Embryonic facial prominence (tissue), 1 donor: ENCODE results near the gene REV1.
"Not testable (repeated sequence)": the region's sequence is repeated elsewhere in the genome, so short reads cannot be mapped to it uniquely, and the experiment has no call there.

ENCODE experiments used
- DNase-seq: peaks from one replicate; pipeline ENCODE4 v3.0.0-alpha.2; 2016; ENCODE audit errors: extremely low spot score

The REV1 gene

DNA sequence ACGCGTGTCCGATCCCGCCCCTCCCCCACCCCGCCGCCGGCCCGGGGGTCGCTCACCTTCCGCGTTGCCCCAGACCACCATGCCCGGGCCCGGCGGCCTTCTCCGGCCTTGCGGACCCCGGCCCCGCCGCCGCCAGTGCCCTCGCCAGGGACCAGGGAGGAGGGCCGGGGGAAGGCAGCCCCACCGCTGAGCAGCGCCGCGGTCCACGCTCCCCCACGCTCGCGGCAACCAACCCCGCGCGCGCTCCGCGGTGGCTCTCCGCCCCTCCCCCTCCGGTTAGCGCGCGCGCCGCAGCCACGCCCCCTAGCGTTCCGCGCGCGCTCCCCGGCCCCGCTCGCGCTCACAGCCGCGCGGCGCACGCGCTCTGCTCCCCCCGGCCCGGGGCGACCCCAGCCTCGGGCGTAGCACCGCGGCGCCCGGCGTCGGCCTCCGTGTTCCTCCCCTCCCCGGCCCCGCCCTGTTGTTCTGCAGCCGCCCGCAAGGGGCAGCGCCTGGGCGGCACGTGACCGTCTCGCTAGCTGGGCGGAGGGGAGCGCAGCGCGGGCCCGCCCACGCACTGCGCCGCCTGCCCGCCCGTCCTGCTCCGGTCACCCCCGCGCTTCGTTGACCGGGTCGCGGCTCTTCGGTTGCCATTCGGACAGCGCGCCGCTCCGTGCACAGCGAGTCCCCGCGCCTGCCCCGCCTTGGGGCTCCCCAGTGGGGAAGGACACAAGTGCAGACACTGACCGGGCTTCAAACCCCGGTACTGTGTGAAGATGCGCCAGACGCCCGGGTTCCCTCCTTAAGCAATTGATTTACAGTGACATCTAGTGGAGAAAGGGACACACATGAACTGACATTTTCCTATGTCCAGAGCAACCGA, at the start of gene REV1:
Gene REV1, minus strand, starts transcription at position 257 of the 862 bp plus-strand sequence. CDS start 25,042 bp downstream, outside the sequence.
- peak; percentile 90 for DNase-seq

DNA sequence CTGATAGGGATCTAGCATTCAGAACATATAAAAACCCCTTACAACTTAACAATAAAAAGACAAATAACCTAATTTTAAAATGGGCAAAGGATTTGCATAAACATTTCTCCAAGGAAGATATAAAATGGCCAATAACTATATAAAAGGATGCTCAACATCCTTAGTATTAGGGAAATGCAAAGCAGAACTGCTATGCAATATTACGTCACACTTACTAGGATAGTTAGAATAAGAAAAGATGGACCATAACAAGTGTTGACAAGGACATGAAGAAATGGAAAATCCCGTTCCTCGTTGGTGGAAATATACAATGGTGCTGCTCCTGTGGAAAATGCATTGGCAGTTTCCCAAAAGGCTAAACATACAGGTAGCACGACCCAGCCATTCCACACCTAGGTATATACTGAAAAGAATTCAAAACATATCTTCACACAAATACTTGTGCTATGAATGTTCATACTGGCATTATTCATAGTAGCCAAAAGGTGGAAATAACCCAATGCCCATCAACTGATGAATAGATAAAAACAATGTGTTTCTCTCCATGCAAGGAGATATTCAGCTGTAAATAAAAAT, 48.2 kb upstream of the REV1 start:
- DNase-seq, result no peak

DNA sequence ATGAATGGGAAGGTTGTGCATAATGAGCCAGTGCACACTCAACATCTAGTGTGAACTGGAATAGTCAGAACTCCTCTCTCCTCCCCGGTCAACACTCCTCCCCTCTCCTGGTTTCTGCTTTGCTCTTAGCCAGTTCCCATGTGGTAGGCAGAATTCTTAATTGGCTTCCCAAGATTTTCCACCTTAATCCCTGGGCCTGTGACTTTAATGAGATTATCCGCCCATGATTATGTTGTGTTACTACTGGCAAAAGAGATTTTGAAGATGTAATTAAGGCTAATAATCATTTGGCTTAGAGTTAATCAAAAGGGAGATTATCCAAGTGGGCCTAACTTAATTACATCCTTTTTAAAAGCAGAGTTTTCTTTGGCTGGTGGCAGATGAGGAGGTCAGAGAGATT, 34.2 kb upstream of the REV1 start:
- DNase-seq, result no peak

DNA sequence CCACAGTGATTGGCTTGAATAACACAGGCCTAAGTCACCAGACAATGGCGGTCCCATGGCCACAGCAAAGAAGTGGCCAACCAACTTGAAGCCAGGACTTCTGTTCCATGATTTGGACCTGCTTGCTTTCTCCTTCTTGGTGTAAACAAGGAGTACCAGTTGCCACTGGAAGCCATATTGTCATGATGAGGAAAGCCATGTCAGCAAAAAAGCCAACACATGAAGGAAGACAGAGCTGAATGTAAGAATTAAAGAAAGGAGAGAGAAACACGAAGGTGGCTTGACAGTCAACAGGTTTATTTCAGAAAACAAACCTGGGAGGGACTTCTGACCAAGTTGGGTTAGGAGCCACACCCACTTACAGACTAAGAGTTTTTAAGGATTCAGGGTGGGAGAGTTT, 32.3 kb upstream of the REV1 start:
- DNase-seq, result no peak

GRCh38 chr2:99520813-99521212, 31.0 kb upstream of the REV1 start:
- DNase-seq, result no peak

- DNase-seq, result no peak
Observed at GRCh38 chr2:99520195-99520594, 30.4 kb upstream of the REV1 start.

GRCh38 chr2:99514357-99514756, 24.5 kb upstream of the REV1 start:
- no peak for DNase-seq

DNA sequence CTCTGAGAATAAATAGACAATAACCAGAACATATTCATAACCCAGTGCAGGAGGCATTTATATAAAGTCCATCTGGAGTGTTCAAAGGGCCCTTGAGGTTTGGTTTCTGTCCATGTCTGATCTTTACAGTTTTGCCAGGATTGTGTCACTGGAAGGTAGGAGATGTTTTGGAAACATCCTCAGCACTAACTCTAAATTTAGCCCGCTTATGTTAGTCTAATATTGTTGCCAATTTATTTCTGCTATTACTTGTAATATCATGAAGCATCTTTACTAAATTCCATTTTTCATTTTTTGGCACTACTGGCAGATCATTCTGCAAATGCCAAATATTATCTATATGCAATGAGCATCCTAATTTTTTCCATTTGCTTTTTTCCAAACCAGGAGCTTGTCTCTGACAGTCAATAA, 22.4 kb upstream of the REV1 start:
- no peak for DNase-seq

- no peak for DNase-seq
Observed at GRCh38 chr2:99509387-99509786, 19.6 kb upstream of the REV1 start.

- DNase-seq, result no peak
Observed at GRCh38 chr2:99507937-99508818, 18.4 kb upstream of the REV1 start.

- DNase-seq, result no peak
Observed at GRCh38 chr2:99504844-99505584, 15.2 kb upstream of the REV1 start.

GRCh38 chr2:99503662-99504416, 14.0 kb upstream of the REV1 start:
- not testable (repeated sequence) for DNase-seq

DNA sequence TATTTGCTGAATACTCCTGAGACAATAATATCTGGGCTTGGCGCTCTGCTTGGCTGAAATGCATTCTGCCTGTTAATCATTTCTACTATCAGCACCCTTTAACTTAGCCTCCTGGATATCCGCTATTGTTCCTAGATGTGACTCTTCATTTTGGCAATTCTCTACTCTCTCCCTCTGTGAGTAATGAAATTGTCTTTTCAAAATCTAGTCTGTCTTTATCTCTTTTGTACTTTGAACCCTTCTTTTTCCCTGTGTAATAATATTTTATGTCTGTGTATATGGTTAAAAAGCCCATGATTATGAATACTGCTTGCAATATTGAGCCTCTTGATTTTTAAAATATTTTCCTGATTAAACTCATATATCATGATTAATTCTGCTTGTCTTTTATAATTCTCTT, 6.2 kb upstream of the REV1 start:
- DNase-seq, result no peak

- no peak for DNase-seq
Observed at GRCh38 chr2:99495115-99495860, 5.5 kb upstream of the REV1 start.

- no peak for DNase-seq
Observed at GRCh38 chr2:99492721-99493120, 2.9 kb upstream of the REV1 start.

- no peak for DNase-seq
Observed at GRCh38 chr2:99490623-99491461, 1.0 kb upstream of the REV1 start.

DNA sequence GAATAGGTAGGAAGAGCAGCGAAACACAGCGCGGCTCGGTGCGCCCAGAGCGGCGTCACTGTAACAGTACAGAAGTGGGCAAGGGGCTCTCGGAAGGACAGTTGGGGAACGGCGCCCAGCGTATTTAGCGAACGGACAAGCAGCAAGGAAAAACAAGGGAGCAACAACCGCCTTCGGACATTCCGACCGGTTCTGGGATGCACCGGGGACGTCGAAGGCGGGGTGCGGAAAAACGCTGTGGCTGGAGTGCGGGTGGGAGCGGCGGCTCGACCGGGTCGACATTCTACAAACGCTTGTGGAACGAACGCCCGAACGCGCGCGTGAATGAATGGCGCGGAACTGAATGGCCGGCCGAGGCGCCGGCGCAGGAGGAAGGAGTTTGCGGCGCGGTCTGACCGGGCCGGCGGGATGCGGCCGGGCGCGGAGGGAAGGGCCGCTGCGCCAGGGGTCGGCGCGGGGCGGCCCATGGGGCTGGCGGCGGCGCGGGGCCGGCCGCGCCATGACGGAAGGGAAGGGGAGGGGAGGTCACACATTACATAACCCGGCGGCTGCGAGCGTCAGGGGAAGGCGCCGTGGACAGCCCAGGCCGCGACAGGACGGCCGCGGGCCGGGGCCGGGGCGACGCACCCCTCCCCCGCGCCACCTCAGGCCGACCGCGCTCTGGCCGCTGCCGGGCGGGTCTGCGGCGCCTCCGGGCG, 605 bp downstream of the REV1 start:
- DNase-seq, result no peak

DNA sequence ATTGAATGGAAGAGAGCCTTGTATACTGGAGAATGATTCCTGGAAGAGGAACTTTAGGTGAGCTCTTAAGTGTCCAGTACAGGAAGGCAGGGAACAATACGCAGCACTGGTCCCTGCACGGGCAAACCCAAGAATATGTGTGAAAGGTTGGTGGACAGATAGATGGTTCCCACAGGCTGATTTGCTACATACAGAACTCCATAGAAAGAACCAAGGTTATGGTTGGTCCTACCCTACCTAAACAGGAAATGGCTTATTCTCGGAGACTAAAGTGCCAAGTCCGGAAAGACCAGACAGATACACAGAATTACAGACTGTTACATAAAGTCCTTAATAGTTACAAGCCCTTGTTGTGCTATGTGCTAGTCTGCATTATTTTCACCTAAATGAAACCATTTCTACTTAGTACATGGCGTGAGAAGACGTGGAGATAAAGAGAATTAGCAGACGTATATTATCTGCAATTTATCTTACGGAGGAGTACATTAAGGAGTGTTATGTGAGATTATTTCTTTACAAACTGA, 1.2 kb downstream of the REV1 start:
- no peak for DNase-seq
